CD14-positive monocyte (primary cell): ENCODE measurements around the gene PCDH1. TPM values are rescaled to one million over a fixed set of nuclear protein-coding genes. Genes with fewer than 3 reads are reported as not detected.

Source experiments
- DNase-seq, 3 donors: peaks; one replicate each; pipeline ENCODE4 v3.0.0-alpha.2; 2011 to 2022
- H2AFZ ChIP-seq: 2 replicates; pipeline ENCODE4 v1.6.0; 2012; ENCODE audit warnings: mild to moderate bottlenecking, low read depth, low read length, inconsistent platforms; ENCODE audit not compliant: insufficient read depth, poor library complexity, severe bottlenecking
- H3K27ac ChIP-seq, 2 donors: 1 replicate in 1 of 2; 2 replicates in 1 of 2; pipeline ENCODE4 v1.5.1; 2012 to 2013; ENCODE audit warnings: low read length in 2 of 2, control low read depth in 1 of 2, inconsistent platforms in 1 of 2, low read depth in 1 of 2, mild to moderate bottlenecking in 1 of 2
- H3K27me3 ChIP-seq, 2 donors: one replicate each; pipeline versions ENCODE4 v1.6.0 to v1.6.1; 2011 to 2013; ENCODE audit warnings: low read length in 2 of 2; ENCODE audit not compliant: control insufficient read depth in 2 of 2, insufficient read depth in 2 of 2
- H3K36me3 ChIP-seq, 2 donors: replicated peaks in 1 of 2; 1 replicate in 1 of 2; 2 replicates in 1 of 2; pipeline versions ENCODE4 v1.5.1 to v1.6.1; 2012 to 2013; ENCODE audit warnings: low read length in 2 of 2, control low read depth in 1 of 2, inconsistent platforms in 1 of 2, mild to moderate bottlenecking in 1 of 2; ENCODE audit not compliant: insufficient read depth in 2 of 2, control insufficient read depth in 1 of 2
- H3K4me1 ChIP-seq, 2 donors: 1 replicate in 1 of 2; 2 replicates in 1 of 2; pipeline versions ENCODE4 v1.5.1 to v1.6.1; 2012 to 2013; ENCODE audit warnings: low read length in 2 of 2, control low read depth in 1 of 2, inconsistent platforms in 1 of 2, mild to moderate bottlenecking in 1 of 2, moderate library complexity in 1 of 2; ENCODE audit not compliant: insufficient read depth in 2 of 2, control insufficient read depth in 1 of 2
- H3K4me2 ChIP-seq: replicated peaks from 2 replicates; pipeline ENCODE3; 2012; ENCODE audit warnings: low read length, moderate library complexity, mild to moderate bottlenecking; ENCODE audit not compliant: poor library complexity, severe bottlenecking; ENCODE audit errors: extremely low read depth
- H3K4me3 ChIP-seq, 3 experiments: fragments of 200-600 bp in 1 of 3; sonication (generic) in 1 of 3; replicated peaks in 1 of 3; 1 replicate in 2 of 3; 2 replicates in 1 of 3; pipeline ENCODE4 v1.5.1; 2011 to 2013; ENCODE audit warnings: low read length in 3 of 3, mild to moderate bottlenecking in 3 of 3, control low read depth in 2 of 3, low read depth in 2 of 3, inconsistent platforms in 1 of 3, moderate library complexity in 1 of 3
- H3K79me2 ChIP-seq: 2 replicates; pipeline ENCODE4 v1.6.0; 2012; ENCODE audit warnings: mild to moderate bottlenecking, control low read depth, inconsistent platforms, low read length, moderate library complexity; ENCODE audit not compliant: insufficient read depth
- H3K9ac ChIP-seq: 2 replicates; pipeline ENCODE4 v1.6.0; 2017; ENCODE audit warnings: low read length, mild to moderate bottlenecking; ENCODE audit not compliant: insufficient read depth, poor library complexity, severe bottlenecking
- H3K9me3 ChIP-seq, 2 donors: replicated peaks in 1 of 2; 1 replicate in 1 of 2; 2 replicates in 1 of 2; pipeline versions ENCODE4 v1.5.1 to v1.6.1; 2012 to 2013; ENCODE audit warnings: low read length in 2 of 2, control low read depth in 1 of 2; ENCODE audit not compliant: control insufficient read depth in 1 of 2, insufficient read depth in 1 of 2
- H4K20me1 ChIP-seq: 2 replicates; pipeline ENCODE4 v1.6.0; 2012; ENCODE audit warnings: mild to moderate bottlenecking, low read length, control low read depth, moderate library complexity; ENCODE audit not compliant: insufficient read depth
- H3K27ac Mint-ChIP-seq, 7 donors: one replicate each; pipeline ENCODE4 v1.8.0; 2020; ENCODE audit warnings: mild to moderate bottlenecking in 7 of 7, mixed read lengths in 7 of 7, moderate library complexity in 6 of 7, inconsistent platforms in 2 of 7
- H3K27me3 Mint-ChIP-seq, 3 donors: one replicate each; pipeline ENCODE4 v1.8.0; 2021 to 2022; ENCODE audit warnings: low read depth in 3 of 3, mild to moderate bottlenecking in 3 of 3, mixed read lengths in 3 of 3, moderate library complexity in 3 of 3, inconsistent platforms in 1 of 3
- H3K36me3 Mint-ChIP-seq, 2 donors: one replicate each; pipeline ENCODE4 v1.8.0; 2020; ENCODE audit warnings: mixed read lengths in 2 of 2, inconsistent platforms in 1 of 2, mild to moderate bottlenecking in 1 of 2
- H3K4me1 Mint-ChIP-seq: one replicate; pipeline ENCODE4 v1.8.0; 2020; ENCODE audit warnings: mild to moderate bottlenecking, mixed read lengths
- H3K4me3 Mint-ChIP-seq, 2 donors: one replicate each; pipeline ENCODE4 v1.8.0; 2020; ENCODE audit warnings: mild to moderate bottlenecking in 2 of 2, mixed read lengths in 2 of 2, moderate library complexity in 1 of 2
- H3K9me3 Mint-ChIP-seq, 7 donors: one replicate each; pipeline ENCODE4 v1.8.0; 2020 to 2022; ENCODE audit warnings: mixed read lengths in 7 of 7, mild to moderate bottlenecking in 6 of 7, moderate library complexity in 6 of 7, inconsistent platforms in 2 of 7
- WGBS: methylation state at CpG from one replicate; pipeline ENCODE4 v1.1.5; 2013; ENCODE audit warnings: missing lambda C conversion rate; ENCODE audit not compliant: insufficient coverage; 5-methylcytosine and 5-hydroxymethylcytosine counted together
- intact Hi-C, 2 donors: fragments of 100-400 bp; cut with micrococcal nuclease; formaldehyde crosslinking; loops; one replicate each; pipeline versions ENCODE4 v1.15.0 to v1.15.1; 2023
- polyA plus RNA-seq, 3 donors: library from polyadenylated mRNA; depleted of rRNA in 1 of 3; unstranded in 2 of 3; stranded (reverse) in 1 of 3; fragments of 300-500 nt in 2 of 3; fragments of >200 nt in 1 of 3; fragmentation: Illumina TruSeq in 2 of 3; gene quantifications; 1 replicate in 2 of 3; 2 replicates in 1 of 3; pipeline ENCODE4 v1.2.3, GENCODE V29; 2012 to 2021
- TF ChIP-seq, protein P1 (sequence below): fragments of 200-600 bp; IDR thresholded peaks from one replicate; pipeline ENCODE4 v1.8.0; 2022; ENCODE audit warnings: antibody characterized with exemption, mild to moderate bottlenecking

PCDH1 gene
- polyA plus RNA-seq, 3 donors: not detected

GRCh38 chr5:141870228-141870627 is 8.0 kb downstream of the PCDH1 start:
- peak overlapping the region in 1 of 2 donors; percentile 8 for H3K4me3 Mint-ChIP-seq
- Histone ChIP-seq H3K79me2 (no peaks in the 10 kb centered on the region), H3K9me3 (peaks cover 0 to 10% of the 10 kb centered on the region in 2 donors), H3K4me1 (no peaks in the 10 kb centered on the region), H3K9ac (no peak overlapping the region), H3K36me3 (no peaks in the 10 kb centered on the region), H2AFZ (no peak overlapping the region), H4K20me1 (no peaks in the 10 kb centered on the region), H3K4me3 (no peak overlapping the region), H3K27ac (no peak overlapping the region), H3K27me3 (peaks cover 13 to 42% of the 10 kb centered on the region in 2 donors), H3K4me2 (no peak overlapping the region)
- DNase-seq: no peak
- H3K27me3 Mint-ChIP-seq: peaks cover 46 to 54% (median 46%) of the 10 kb centered on the region in 3 donors
- intact Hi-C loops: no loop called here
- 91% methylated on average over 5 of the region's 5 CpGs for WGBS
- no peaks in the 10 kb centered on the region for H3K4me1 Mint-ChIP-seq
- no peaks in the 10 kb centered on the region for H3K36me3 Mint-ChIP-seq
- TF ChIP-seq, protein P1, sequence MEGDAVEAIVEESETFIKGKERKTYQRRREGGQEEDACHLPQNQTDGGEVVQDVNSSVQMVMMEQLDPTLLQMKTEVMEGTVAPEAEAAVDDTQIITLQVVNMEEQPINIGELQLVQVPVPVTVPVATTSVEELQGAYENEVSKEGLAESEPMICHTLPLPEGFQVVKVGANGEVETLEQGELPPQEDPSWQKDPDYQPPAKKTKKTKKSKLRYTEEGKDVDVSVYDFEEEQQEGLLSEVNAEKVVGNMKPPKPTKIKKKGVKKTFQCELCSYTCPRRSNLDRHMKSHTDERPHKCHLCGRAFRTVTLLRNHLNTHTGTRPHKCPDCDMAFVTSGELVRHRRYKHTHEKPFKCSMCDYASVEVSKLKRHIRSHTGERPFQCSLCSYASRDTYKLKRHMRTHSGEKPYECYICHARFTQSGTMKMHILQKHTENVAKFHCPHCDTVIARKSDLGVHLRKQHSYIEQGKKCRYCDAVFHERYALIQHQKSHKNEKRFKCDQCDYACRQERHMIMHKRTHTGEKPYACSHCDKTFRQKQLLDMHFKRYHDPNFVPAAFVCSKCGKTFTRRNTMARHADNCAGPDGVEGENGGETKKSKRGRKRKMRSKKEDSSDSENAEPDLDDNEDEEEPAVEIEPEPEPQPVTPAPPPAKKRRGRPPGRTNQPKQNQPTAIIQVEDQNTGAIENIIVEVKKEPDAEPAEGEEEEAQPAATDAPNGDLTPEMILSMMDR: no peak
- peaks cover 0 to 1% (median 0%) of the 10 kb centered on the region in 7 donors for H3K9me3 Mint-ChIP-seq
- no peak overlapping the region for H3K27ac Mint-ChIP-seq

DNA sequence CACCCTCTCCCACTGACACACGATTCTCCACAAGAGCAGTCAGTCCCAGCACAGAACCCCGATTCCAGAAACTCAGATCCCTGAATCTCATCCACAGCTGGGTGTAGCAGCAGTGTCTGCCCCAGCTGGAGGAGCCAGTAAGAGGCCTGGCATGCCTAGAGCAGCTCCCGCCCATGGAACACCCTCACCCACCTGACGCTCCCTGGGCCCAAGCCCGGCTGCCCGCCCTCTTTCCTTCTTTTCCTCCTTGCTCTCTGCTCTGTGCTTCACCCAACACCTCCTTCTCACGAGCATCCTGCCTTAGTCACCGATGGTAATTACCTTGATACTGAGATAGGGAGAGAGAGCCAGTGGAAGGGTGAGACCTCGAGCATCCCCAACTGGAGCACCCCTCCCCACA is 8.7 kb downstream of the PCDH1 start:
- H3K36me3 Mint-ChIP-seq: no peaks in the 10 kb centered on the region
- no peaks in the 10 kb centered on the region for H3K9me3 Mint-ChIP-seq
- no peaks in the 10 kb centered on the region for H4K20me1 ChIP-seq
- no peaks in the 10 kb centered on the region for H3K36me3 ChIP-seq
- intact Hi-C loops: no loop called here
- TF ChIP-seq, protein P1: no peak
- no peak overlapping the region for H3K4me3 ChIP-seq
- no peaks in the 10 kb centered on the region for H3K4me1 ChIP-seq
- no peak overlapping the region for H3K9ac ChIP-seq
- no peak overlapping the region for H3K27ac ChIP-seq
- peaks cover 0 to 4% of the 10 kb centered on the region in 2 donors for H3K9me3 ChIP-seq
- whole genome bisulfite sequencing: 96% methylated on average over 4 of the region's 9 CpGs
- no peak for DNase-seq
- no peaks in the 10 kb centered on the region for H3K4me1 Mint-ChIP-seq
- peaks cover 38 to 47% (median 41%) of the 10 kb centered on the region in 3 donors for H3K27me3 Mint-ChIP-seq
- H3K4me3 Mint-ChIP-seq: no peak overlapping the region
- H3K4me2 ChIP-seq: no peak overlapping the region
- no peaks in the 10 kb centered on the region for H3K79me2 ChIP-seq
- no peak overlapping the region for H2AFZ ChIP-seq
- peaks cover 7 to 35% of the 10 kb centered on the region in 2 donors for H3K27me3 ChIP-seq
- H3K27ac Mint-ChIP-seq: no peak overlapping the region
